HepG2 (cell line): ENCODE measurements around the gene SP140L. TPM values are rescaled to one million over a fixed set of nuclear protein-coding genes. Genes with fewer than 3 reads are reported as not detected.
A peak's percentile ranks its signal among the peaks of the same experiment; 100 is the strongest.

Experiments used
- ATAC-seq: fragments of 200-7000 bp; cut with Tn5 transposase; 3 replicates; pipeline ENCODE4 v1.9.1; 2020; ENCODE audit warnings: mild to moderate bottlenecking, moderate library complexity
- BruUV-seq: library from RNA; stranded (reverse); fragments of 400-500 nt; replicated peaks from 2 replicates; lab custom pipeline; 2021; lab: Mats Ljungman, UMichigan
- CTCF ChIA-PET: fragments of 300-600 bp; formaldehyde crosslinking; extraction: SDS; loops from one replicate; lab custom pipeline; 2021; ENCODE audit warnings: low total read pairs, inconsistent platforms, low intra/inter-chr PET ratio; lab: Yijun Ruan, JAX
- POLR2A ChIA-PET: fragments of 350-600 bp; sonication (Branson Sonifier 250); formaldehyde crosslinking; loops from one replicate; lab custom pipeline; 2020; ENCODE audit warnings: antibody characterized with exemption, inconsistent platforms; lab: Yijun Ruan, JAX
- DNase-seq: peaks from one replicate; pipeline ENCODE4 v3.0.0-alpha.2; 2015; ENCODE audit warnings: low spot score
- FAIRE-seq: peaks from 3 replicates; lab custom pipeline; 2011; peaks lifted over from hg19 to GRCh38; lab: Jason Lieb, UNC
- H2AFZ ChIP-seq: one replicate; pipeline ENCODE4 v1.6.1; 2011; ENCODE audit warnings: low read length, inconsistent platforms
- H3K27ac ChIP-seq: fragments of 300-600 bp; 3 replicates; pipeline ENCODE4 v1.8.0; 2011; ENCODE audit warnings: mixed run types, mild to moderate bottlenecking, mixed read lengths, low read length, inconsistent platforms; ENCODE audit not compliant: insufficient read depth; ENCODE audit errors: extremely low read length
- H3K27me3 ChIP-seq, 2 experiments: fragments of 200-600 bp in 1 of 2; 2 replicates in 1 of 2; 3 replicates in 1 of 2; pipeline versions ENCODE4 v1.6.0 to v1.8.0; 2011; ENCODE audit warnings: low read length in 2 of 2, mild to moderate bottlenecking in 2 of 2, moderate library complexity in 2 of 2, inconsistent platforms in 1 of 2; ENCODE audit not compliant: insufficient read depth in 2 of 2, control insufficient read depth in 1 of 2
- H3K36me3 ChIP-seq, 2 experiments: fragments of 200-600 bp in 1 of 2; replicated peaks in 1 of 2; 2 replicates in 1 of 2; 3 replicates in 1 of 2; pipeline versions ENCODE4 v1.5.1 to v1.8.0; 2011; ENCODE audit warnings: low read length in 2 of 2, inconsistent platforms in 1 of 2; ENCODE audit not compliant: insufficient read depth in 2 of 2, control insufficient read depth in 1 of 2
- H3K4me1 ChIP-seq: 2 replicates; pipeline ENCODE4 v1.5.1; 2012; ENCODE audit warnings: low read length, inconsistent platforms; ENCODE audit not compliant: insufficient read depth
- H3K4me2 ChIP-seq: 2 replicates; pipeline ENCODE4 v1.6.0; 2011; ENCODE audit warnings: low read depth, low read length, inconsistent platforms
- H3K4me3 ChIP-seq, 3 experiments: fragments of 200-600 bp in 1 of 3; sonication (generic), shearing (Covaris generic) in 1 of 3; replicated peaks in 1 of 3; 2 replicates each; pipeline ENCODE4 v1.5.1; 2011 to 2016; ENCODE audit warnings: low read length in 3 of 3, inconsistent platforms in 2 of 3, low read depth in 2 of 3, mild to moderate bottlenecking in 2 of 3, control low read depth in 1 of 3, mixed read lengths in 1 of 3; ENCODE audit not compliant: insufficient read depth in 1 of 3
- H3K79me2 ChIP-seq: one replicate; pipeline ENCODE4 v1.6.1; 2011; ENCODE audit warnings: low read length, inconsistent platforms; ENCODE audit not compliant: insufficient read depth
- H3K9ac ChIP-seq: 2 replicates; pipeline ENCODE4 v1.6.0; 2011; ENCODE audit warnings: mild to moderate bottlenecking, low read depth, low read length, inconsistent platforms; ENCODE audit not compliant: insufficient read depth
- H3K9me3 ChIP-seq: 2 replicates; pipeline ENCODE4 v1.5.1; 2012; ENCODE audit warnings: mild to moderate bottlenecking, low read length
- H4K20me1 ChIP-seq: 2 replicates; pipeline ENCODE4 v1.6.0; 2011; ENCODE audit warnings: inconsistent platforms, mild to moderate bottlenecking, low read length, moderate library complexity; ENCODE audit not compliant: insufficient read depth
- AKAP8 ChIP-seq: sonication (generic); formaldehyde crosslinking; IDR thresholded peaks from 2 replicates; pipeline ENCODE4 v1.5.1; 2020; ENCODE audit warnings: mild to moderate bottlenecking, missing genetic modification reagents
- EHMT2 ChIP-seq: fragments of 200-600 bp; sonication (generic); IDR thresholded peaks from 2 replicates; pipeline ENCODE4 v1.7.0; 2017; ENCODE audit warnings: antibody characterized with exemption, low read depth, low read length, borderline replicate concordance
- MIER2 ChIP-seq: IDR thresholded peaks from 2 replicates; pipeline ENCODE4 v1.6.1; 2016; ENCODE audit warnings: missing biosample characterization, missing genetic modification reagents
- MLLT10 ChIP-seq: sonication (generic); formaldehyde crosslinking; IDR thresholded peaks from 2 replicates; pipeline ENCODE4 v1.4.0; 2020; ENCODE audit warnings: missing genetic modification reagents
- YY1 ChIP-seq: IDR thresholded peaks from 2 replicates; pipeline ENCODE4 v1.6.1; 2011; ENCODE audit warnings: low read length, low read depth, moderate library complexity, mild to moderate bottlenecking; ENCODE audit not compliant: insufficient read depth, insufficient replicate concordance
- ZFP1 ChIP-seq: IDR thresholded peaks from 2 replicates; pipeline ENCODE4 v1.6.1; 2016
- ZNF121 ChIP-seq: sonication (generic); formaldehyde crosslinking; IDR thresholded peaks from 2 replicates; pipeline ENCODE4 v1.5.0; 2020; ENCODE audit warnings: mild to moderate bottlenecking, missing genetic modification reagents
- ZNF17 ChIP-seq: sonication (generic); formaldehyde crosslinking; IDR thresholded peaks from 2 replicates; pipeline ENCODE4 v1.5.0; 2020; ENCODE audit warnings: mild to moderate bottlenecking, missing genetic modification reagents
- ZNF235 ChIP-seq: sonication (generic); formaldehyde crosslinking; IDR thresholded peaks from 2 replicates; pipeline ENCODE4 v1.8.1; 2023; ENCODE audit warnings: mild to moderate bottlenecking, missing genetic modification reagents, borderline replicate concordance
- ZNF251 ChIP-seq: sonication (generic); formaldehyde crosslinking; IDR thresholded peaks from 2 replicates; pipeline ENCODE4 v1.9.0; 2021; ENCODE audit warnings: mild to moderate bottlenecking, missing genetic modification reagents
- ZNF274 ChIP-seq: sonication (generic); formaldehyde crosslinking; IDR thresholded peaks from 2 replicates; pipeline ENCODE4 v1.5.1; 2020; ENCODE audit warnings: mild to moderate bottlenecking, missing genetic modification reagents
- ZNF572 ChIP-seq: sonication (generic); formaldehyde crosslinking; IDR thresholded peaks from 2 replicates; pipeline ENCODE4 v1.5.1; 2020; ENCODE audit warnings: mild to moderate bottlenecking, missing genetic modification reagents
- ZNF891 ChIP-seq: sonication (generic); formaldehyde crosslinking; IDR thresholded peaks from 2 replicates; pipeline ENCODE4 v1.5.0; 2020; ENCODE audit warnings: mild to moderate bottlenecking, missing genetic modification reagents
- WGBS: methylation state at CpG from one replicate; pipeline ENCODE4 v1.1.6; 2017; ENCODE audit warnings: low lambda C conversion rate; 5-methylcytosine and 5-hydroxymethylcytosine counted together
- in situ Hi-C: cut with HindIII; loops from 2 replicates; pipeline ENCODE4 v1.10.0; 2017; ENCODE audit warnings: low pct_unique_long_range_greater_than_20kb; ENCODE audit not compliant: extremely low pct_ligation_motif_present
- intact Hi-C: fragments of 100-400 bp; cut with micrococcal nuclease; formaldehyde crosslinking; loops from one replicate; pipeline ENCODE4 v1.10.0; 2022; ENCODE audit not compliant: unreplicated experiment
- polyA plus RNA-seq, 8 experiments: library from polyadenylated mRNA; depleted of rRNA in 3 of 8; stranded (reverse) in 7 of 8; unstranded in 1 of 8; fragments of >200 nt; fragmentation: Illumina TruSeq in 4 of 8; extraction: Trizol in 4 of 8; gene quantifications; 2 replicates each; pipeline versions ENCODE4 v1.2.1 to v1.2.3, GENCODE V29; 2011 to 2016; ENCODE audit warnings: low read depth in 4 of 8, missing spikeins in 1 of 8, mixed read lengths in 1 of 8; ENCODE audit not compliant: insufficient read depth in 1 of 8
- total RNA-seq, 5 experiments: library from RNA; depleted of rRNA; stranded (reverse); fragments of >200 nt; fragmentation: Illumina TruSeq; extraction: Trizol; gene quantifications; 2 replicates each; pipeline ENCODE4 v1.2.3, GENCODE V29; 2016; ENCODE audit warnings: low read depth in 1 of 5
- TF ChIP-seq, protein P1 (sequence below): sonication (generic); formaldehyde crosslinking; IDR thresholded peaks from 2 replicates; pipeline ENCODE4 v1.8.1; 2023; ENCODE audit warnings: mild to moderate bottlenecking, missing genetic modification reagents, borderline replicate concordance
- TF ChIP-seq, protein P2 (sequence below): sonication (generic); formaldehyde crosslinking; IDR thresholded peaks from 2 replicates; pipeline ENCODE4 v1.4.0; 2020; ENCODE audit warnings: mild to moderate bottlenecking, missing genetic modification reagents, borderline replicate concordance

SP140L gene
- total and polyA plus RNA-seq, 2 of the 13 experiments (the other 11 are each of a cell fraction or from before 2014, with no cell fraction given) = 10.9 to 17.5 TPM

DNA sequence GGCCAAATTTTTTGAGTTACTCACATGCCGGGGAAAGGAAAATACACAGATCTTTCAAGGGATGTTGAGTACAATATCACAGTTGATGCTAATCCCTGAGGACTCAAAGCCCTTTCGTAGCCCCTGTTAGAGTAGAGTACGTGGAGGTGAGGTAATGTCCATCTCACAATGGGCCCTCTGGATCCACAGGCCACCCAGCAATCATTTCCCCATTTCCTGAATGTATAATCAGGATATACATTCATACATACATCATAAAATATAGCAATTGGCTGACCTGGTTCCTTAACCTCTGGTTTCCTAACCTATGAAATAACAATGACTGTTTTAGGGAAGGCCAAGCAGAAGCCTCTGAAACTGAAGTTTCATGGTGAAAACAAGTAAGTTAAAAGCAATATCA lies 78.8 kb downstream of the SP140L start:
- TF ChIP-seq ZNF17 (CRISPR knock-in tag) = no peak
- TF ChIP-seq ZNF891 (CRISPR knock-in tag) = no peak
- TF ChIP-seq, protein P1, sequence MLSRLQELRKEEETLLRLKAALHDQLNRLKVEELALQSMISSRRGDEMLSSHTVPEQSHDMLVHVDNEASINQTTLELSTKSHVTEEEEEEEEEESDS (CRISPR knock-in tag) = no peak
- no peak for TF ChIP-seq MIER2 (CRISPR knock-in tag)
- no peak for TF ChIP-seq EHMT2
- no peak for TF ChIP-seq ZNF251
- TF ChIP-seq ZNF274 (CRISPR knock-in tag) = no peak
- TF ChIP-seq ZNF235 (CRISPR knock-in tag) = no peak
- no peak for TF ChIP-seq ZFP1 (CRISPR knock-in tag)
- Histone ChIP-seq H3K9ac (no peak overlapping the region), H3K79me2 (no peaks in the 10 kb centered on the region), H3K4me1 (peaks cover 3% of the 10 kb centered on the region), H3K4me2 (no peak overlapping the region), H2AFZ (no peak overlapping the region), H3K9me3 (no peaks in the 10 kb centered on the region), H3K27me3 (no peaks in the 10 kb centered on the region), H3K36me3 (no peaks in the 10 kb centered on the region; a peak in 2 of 5 replicates), H3K27ac (no peak overlapping the region), H4K20me1 (no peaks in the 10 kb centered on the region), H3K4me3 (no peak overlapping the region)
- FAIRE-seq (no peak), ATAC-seq (no peak), DNase-seq (no peak)
- ChIA-PET POLR2A (no interaction called here), CTCF (no interaction called here)
- in situ Hi-C loops = no loop called here
- 98% methylated on average over 3 of the region's 3 CpGs for WGBS
- intact Hi-C loops = no loop called here
- BruUV-seq = no TSS peak

DNA sequence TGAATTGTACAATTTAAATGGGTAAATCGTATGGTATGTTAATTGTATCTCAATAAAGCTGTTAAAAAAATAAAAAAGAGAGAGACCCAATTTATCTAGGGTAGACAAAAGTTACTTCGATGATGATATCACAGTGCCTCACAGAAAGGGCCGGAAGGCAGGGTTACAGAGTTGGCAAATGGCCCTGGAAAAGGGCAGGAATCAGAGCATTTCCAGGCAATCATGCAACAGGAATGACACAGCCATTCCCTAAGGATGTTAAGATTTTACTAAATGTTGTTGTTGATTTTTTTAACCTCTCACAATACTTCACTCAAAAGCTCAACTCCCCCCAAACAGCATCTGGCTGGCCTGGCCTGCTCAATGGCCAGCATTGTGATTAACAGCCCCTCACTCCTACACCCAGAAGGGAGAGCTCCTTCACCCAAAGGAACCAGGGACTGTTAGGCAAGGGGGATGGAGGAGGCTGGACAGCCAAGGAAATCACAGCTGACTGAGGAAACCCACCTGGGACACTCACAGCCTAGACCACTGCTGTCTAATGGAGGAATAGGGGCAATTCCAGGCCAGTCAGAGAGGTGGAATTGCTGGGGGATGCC lies 81.3 kb downstream of the SP140L start:
- no peak for FAIRE-seq
- in situ Hi-C loops = no loop called here
- Histone ChIP-seq H3K4me2 (no peak overlapping the region), H3K9ac (no peak overlapping the region), H3K4me3 (no peak overlapping the region), H3K4me1 (peaks cover 22% of the 10 kb centered on the region), H2AFZ (no peak overlapping the region), H3K27me3 (no peaks in the 10 kb centered on the region; a peak in 1 of 5 replicates), H3K27ac (no peak overlapping the region), H3K36me3 (no peaks in the 10 kb centered on the region; a peak in 1 of 5 replicates), H4K20me1 (no peaks in the 10 kb centered on the region), H3K9me3 (no peaks in the 10 kb centered on the region), H3K79me2 (no peaks in the 10 kb centered on the region)
- ChIA-PET POLR2A (no interaction called here), CTCF (no interaction called here)
- 49% methylated on average over 3 of the region's 3 CpGs for WGBS
- no peak for ATAC-seq
- no TSS peak for BruUV-seq
- no peak for DNase-seq
- TF ChIP-seq YY1 = no peak
- no peak for TF ChIP-seq MLLT10
- TF ChIP-seq ZNF572 (CRISPR knock-in tag) = no peak
- TF ChIP-seq AKAP8 (CRISPR knock-in tag) = no peak
- TF ChIP-seq ZNF121 (CRISPR knock-in tag) = 0 out of 2 replicates have a peak, but pooled peaks have one; percentile 15
- TF ChIP-seq, protein P2, sequence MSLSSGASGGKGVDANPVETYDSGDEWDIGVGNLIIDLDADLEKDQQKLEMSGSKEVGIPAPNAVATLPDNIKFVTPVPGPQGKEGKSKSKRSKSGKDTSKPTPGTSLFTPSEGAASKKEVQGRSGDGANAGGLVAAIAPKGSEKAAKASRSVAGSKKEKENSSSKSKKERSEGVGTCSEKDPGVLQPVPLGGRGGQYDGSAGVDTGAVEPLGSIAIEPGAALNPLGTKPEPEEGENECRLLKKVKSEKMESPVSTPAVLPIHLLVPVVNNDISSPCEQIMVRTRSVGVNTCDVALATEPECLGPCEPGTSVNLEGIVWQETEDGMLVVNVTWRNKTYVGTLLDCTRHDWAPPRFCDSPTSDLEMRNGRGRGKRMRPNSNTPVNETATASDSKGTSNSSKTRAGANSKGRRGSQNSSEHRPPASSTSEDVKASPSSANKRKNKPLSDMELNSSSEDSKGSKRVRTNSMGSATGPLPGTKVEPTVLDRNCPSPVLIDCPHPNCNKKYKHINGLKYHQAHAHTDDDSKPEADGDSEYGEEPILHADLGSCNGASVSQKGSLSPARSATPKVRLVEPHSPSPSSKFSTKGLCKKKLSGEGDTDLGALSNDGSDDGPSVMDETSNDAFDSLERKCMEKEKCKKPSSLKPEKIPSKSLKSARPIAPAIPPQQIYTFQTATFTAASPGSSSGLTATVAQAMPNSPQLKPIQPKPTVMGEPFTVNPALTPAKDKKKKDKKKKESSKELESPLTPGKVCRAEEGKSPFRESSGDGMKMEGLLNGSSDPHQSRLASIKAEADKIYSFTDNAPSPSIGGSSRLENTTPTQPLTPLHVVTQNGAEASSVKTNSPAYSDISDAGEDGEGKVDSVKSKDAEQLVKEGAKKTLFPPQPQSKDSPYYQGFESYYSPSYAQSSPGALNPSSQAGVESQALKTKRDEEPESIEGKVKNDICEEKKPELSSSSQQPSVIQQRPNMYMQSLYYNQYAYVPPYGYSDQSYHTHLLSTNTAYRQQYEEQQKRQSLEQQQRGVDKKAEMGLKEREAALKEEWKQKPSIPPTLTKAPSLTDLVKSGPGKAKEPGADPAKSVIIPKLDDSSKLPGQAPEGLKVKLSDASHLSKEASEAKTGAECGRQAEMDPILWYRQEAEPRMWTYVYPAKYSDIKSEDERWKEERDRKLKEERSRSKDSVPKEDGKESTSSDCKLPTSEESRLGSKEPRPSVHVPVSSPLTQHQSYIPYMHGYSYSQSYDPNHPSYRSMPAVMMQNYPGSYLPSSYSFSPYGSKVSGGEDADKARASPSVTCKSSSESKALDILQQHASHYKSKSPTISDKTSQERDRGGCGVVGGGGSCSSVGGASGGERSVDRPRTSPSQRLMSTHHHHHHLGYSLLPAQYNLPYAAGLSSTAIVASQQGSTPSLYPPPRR (CRISPR knock-in tag) = no peak
- intact Hi-C loops = no loop called here
